GM04503 (cell line): ENCODE measurements around the gene ZMAT5.

Experiments
- DNase-seq: peaks from one replicate; pipeline ENCODE4 v3.0.0-alpha.2; 2012; ENCODE audit warnings: low read depth

Gene ZMAT5

GRCh38 chr22:29753808-29754657 is 12.8 kb downstream of the ZMAT5 start:
- no peak for DNase-seq

DNA sequence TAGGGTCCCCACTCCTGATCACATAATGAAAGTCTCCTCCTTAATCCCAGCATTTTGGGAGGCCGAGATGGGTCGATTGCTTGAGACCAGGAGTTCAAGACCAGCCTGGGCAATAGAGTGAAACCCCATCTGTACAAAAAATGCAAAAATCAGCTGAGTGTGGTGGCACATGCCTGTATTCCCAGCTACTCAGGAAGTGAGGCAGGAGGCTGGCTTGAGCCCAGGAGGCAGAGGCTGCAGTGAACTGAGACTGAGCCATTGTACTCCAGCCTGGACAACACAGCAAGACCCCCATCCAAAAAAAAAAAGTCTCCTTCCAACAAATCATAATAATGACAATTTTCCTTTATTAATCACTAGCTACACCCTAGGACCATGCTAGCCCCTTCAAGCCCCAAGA is 15.1 kb downstream of the ZMAT5 start:
- no peak for DNase-seq

- DNase-seq = no peak
Measured at GRCh38 chr22:29750559-29751538, 16.0 kb downstream of the ZMAT5 start.

DNA sequence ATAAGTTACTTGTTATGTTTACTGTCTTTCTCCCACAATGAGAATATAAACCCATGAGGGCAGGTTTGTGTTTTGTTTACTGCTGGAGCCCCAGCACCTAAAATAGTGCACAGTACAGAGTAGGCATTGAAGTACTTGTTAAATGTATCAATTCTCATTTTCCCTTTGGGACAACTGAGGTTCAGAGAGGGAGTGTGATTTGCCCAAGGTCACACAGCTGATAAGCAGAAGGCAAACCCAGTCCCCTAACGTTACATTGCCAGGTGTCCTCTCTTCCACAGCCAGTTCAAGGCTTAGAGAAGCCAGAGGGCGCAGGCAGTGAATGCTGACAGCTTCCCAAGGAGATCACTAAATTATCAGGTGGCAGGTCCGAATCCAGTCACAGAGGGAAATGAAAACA is 16.8 kb downstream of the ZMAT5 start:
- no peak for DNase-seq

- no peak for DNase-seq
Measured at GRCh38 chr22:29748248-29748893, 18.4 kb downstream of the ZMAT5 start.

- DNase-seq = no peak
Measured at GRCh38 chr22:29747832-29748231, 19.0 kb downstream of the ZMAT5 start.

- peak; percentile 49 for DNase-seq
Measured at GRCh38 chr22:29744902-29745301, 21.9 kb downstream of the ZMAT5 start.

GRCh38 chr22:29742326-29742725 is 24.5 kb downstream of the ZMAT5 start:
- no peak for DNase-seq

DNA sequence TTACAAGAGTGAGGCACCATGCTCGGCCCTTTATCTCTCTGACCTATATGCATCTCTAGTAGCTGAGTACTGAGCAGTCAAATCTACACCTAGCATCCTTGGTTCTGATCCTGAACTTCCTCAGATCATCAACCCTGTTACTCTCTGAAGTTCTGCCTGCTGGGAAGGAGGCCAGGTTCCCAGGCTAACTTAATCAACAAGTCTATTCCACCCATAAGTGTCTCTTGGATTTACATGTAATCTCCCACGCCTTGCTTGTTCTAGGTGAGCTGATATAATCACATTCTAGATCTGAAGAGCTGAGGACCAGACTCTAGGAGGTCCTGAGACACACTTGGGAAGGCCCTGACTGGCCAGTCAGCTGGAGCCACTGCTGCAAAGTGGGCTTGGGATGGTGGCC is 24.9 kb downstream of the ZMAT5 start:
- DNase-seq = no peak

DNA sequence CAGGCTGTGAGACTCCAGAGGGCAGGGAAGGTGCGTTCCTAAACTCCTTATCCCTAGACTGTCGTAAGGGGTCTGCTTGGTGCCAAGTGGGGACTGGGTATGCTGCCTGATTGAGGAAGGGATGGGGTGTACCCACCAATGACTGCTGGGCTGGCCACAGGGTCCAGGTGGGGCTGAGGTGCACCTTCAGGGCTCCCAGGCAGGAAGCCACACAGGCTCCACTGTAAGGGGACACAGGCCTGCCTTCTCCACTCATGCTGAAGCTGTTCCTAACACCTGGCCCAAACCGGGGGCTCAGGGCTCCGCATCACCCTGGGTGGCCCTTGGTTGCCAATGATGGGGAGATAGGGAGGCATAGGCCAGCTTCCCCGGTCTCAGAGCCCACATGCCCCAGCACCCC is 26.6 kb downstream of the ZMAT5 start:
- DNase-seq = no peak

GRCh38 chr22:29739346-29739875 is 27.4 kb downstream of the ZMAT5 start:
- no peak for DNase-seq

GRCh38 chr22:29738118-29738815 is 28.5 kb downstream of the ZMAT5 start:
- no peak for DNase-seq

- DNase-seq = no peak
Measured at GRCh38 chr22:29737251-29738117, 29.3 kb downstream of the ZMAT5 start.

- no peak for DNase-seq
Measured at GRCh38 chr22:29735416-29735815, 31.4 kb downstream of the ZMAT5 start.

- DNase-seq = no peak
Measured at GRCh38 chr22:29734838-29735237, 32.0 kb downstream of the ZMAT5 start.

GRCh38 chr22:29734406-29734805 is 32.4 kb downstream of the ZMAT5 start:
- DNase-seq = no peak

DNA sequence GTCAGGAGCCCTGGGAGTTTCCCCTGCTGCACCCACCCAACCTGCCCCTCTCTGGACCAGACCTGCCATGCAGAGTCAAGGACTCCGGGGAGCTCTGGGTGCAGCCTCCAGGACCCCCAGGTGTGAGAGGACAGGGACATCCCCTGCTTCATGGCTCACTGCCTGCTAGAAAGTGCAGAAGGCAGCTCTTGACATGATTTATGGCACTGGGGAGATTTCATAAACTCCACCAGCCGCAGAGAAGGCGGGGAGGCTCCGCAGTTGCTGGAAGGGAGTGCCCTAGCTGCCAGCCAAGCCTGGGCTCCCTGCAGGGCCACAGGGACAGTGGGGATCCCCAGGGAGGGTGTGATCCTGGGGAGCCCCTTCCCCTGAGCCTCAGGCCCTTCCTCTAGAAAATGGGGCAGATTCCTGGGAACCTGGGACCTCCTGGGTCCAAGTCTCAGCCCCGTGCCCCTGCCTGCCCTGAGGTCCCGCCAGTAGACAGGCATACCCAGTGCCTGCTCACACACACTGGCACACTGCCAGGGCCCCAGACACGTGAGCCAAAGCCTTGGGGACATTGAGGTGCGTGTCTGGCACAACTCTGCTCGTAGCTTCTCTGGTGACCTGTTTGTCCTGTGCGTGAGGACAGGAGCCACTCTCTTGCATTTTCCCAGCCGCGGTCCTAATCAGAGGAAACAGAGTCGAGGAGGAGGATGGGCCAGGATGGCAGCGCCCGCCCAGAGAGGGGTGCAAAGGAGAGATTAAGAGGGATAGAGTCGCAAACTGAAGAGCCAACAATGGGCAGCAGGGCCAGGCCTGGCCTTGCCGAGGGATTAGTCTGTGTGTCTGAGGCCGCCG is 33.2 kb downstream of the ZMAT5 start:
- DNase-seq = no peak

- DNase-seq = no peak
Measured at GRCh38 chr22:29732883-29733282, 33.9 kb downstream of the ZMAT5 start.

- no peak for DNase-seq
Measured at GRCh38 chr22:29731058-29731850, 35.6 kb downstream of the ZMAT5 start.
